SK-N-SH treated with all-trans-retinoic acid at 6 μM for 48 hours (cell line): ENCODE data around the gene TWNK.

Source experiments
- ARNTL ChIP-seq: fragments of 450-650 bp; formaldehyde crosslinking; IDR thresholded peaks from 2 replicates; pipeline ENCODE4 v1.5.0; 2020; ENCODE audit warnings: low read depth, mild to moderate bottlenecking, moderate library complexity, borderline replicate concordance
- BACH2 ChIP-seq: fragments of 250-450 bp; sonication (Bioruptor Pico); IDR thresholded peaks from 2 replicates; pipeline ENCODE4 v1.9.0; 2021; ENCODE audit warnings: mild to moderate bottlenecking, borderline replicate concordance
- ZFP30 ChIP-seq: fragments of 450-650 bp; formaldehyde crosslinking; IDR thresholded peaks from 2 replicates; pipeline ENCODE4 v1.5.0; 2022; ENCODE audit warnings: mild to moderate bottlenecking, moderate library complexity

DNA sequence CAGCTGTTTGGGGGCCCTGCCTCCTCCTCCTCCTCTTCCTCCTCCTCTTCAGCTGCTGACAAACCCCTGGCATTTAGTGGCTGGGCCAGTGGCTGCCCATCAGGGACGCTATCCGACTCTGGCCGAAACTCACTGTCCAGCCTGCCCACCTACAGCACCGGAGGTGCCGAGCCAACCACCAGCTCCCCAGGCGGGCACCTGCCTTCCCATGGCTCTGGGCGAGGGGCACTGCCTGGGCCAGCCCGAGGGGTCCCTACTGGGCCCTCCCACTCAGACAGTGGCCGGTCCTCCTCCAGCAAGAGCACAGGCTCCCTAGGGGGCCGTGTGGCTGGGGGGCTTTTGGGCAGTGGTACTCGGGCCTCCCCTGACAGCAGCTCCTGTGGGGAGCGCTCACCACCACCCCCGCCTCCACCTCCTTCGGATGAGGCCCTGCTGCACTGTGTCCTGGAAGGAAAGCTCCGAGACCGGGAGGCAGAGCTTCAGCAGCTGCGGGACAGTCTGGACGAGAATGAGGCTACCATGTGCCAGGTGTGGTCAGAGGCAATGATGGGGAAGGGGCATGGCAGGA is 16.4 kb downstream of the TWNK start:
- TF ChIP-seq BACH2 (CRISPR knock-in tag): no peak
- no peak for TF ChIP-seq ARNTL (CRISPR knock-in tag)
- TF ChIP-seq ZFP30 (CRISPR knock-in tag): no peak
